Lower leg skin (tissue), 3 donors: Measurements from ENCODE around the gene FLOT1.

Experiments used
- CTCF ChIP-seq, 3 donors: fragments of 450-650 bp; IDR thresholded peaks; one replicate each; pipeline ENCODE4 v1.5.1; 2016; ENCODE audit warnings: antibody characterized with exemption in 3 of 3, mild to moderate bottlenecking in 3 of 3, moderate library complexity in 2 of 3
- POLR2A ChIP-seq, 2 donors: fragments of 450-650 bp; IDR thresholded peaks; one replicate each; pipeline ENCODE4 v1.6.1; 2016 to 2017; ENCODE audit warnings: antibody characterized with exemption in 2 of 2, mild to moderate bottlenecking in 1 of 2, moderate library complexity in 1 of 2

GRCh38 chr6:30747902-30748769 lies 5.6 kb upstream of the FLOT1 start:
- TF ChIP-seq POLR2A (IDR thresholded peaks at IDR 0.05) (no peak), CTCF (IDR thresholded peaks at IDR 0.05) (no peak)
